Sigmoid colon (tissue), 4 donors: Measurements from ENCODE around the gene COX4I1.
"Not testable (repeated sequence)": the region's sequence is repeated elsewhere in the genome, so short reads cannot be mapped to it uniquely, and the experiment has no call there.

ENCODE experiments used
- CTCF ChIP-seq, 4 experiments: fragments of 450-650 bp in 3 of 4; fragments of 200-600 bp in 1 of 4; IDR thresholded peaks; one replicate each; pipeline ENCODE4 v1.5.1; 2016 to 2019; ENCODE audit warnings: antibody characterized with exemption in 4 of 4, mild to moderate bottlenecking in 3 of 4, moderate library complexity in 2 of 4
- POLR2AphosphoS5 ChIP-seq, 4 donors: sonication (generic); formaldehyde crosslinking; IDR thresholded peaks; one replicate each; pipeline ENCODE4 v1.6.1; 2017; ENCODE audit warnings: antibody characterized with exemption in 4 of 4

- not testable (repeated sequence) for TF ChIP-seq CTCF, POLR2AphosphoS5 (IDR thresholded peaks at IDR 0.05)
Measured at GRCh38 chr16:85807340-85807739, 7.8 kb downstream of the COX4I1 start.
